Activated naive CD4-positive, alpha-beta T cell treated with anti-CD3 and anti-CD28 coated beads, Interleukin-2, amount 50 U/mL, for 72 hours (primary cell): Measurements from ENCODE around the gene FARP1. TPM values are rescaled to one million over a fixed set of nuclear protein-coding genes. Genes with fewer than 3 reads are reported as not detected.
"Not testable (repeated sequence)": the region's sequence is repeated elsewhere in the genome, so short reads cannot be mapped to it uniquely, and the experiment has no call there.

Experiments used
- ATAC-seq, 2 donors: fragments of 150-1000 bp; cut with Tn5 transposase; 2 replicates each; pipeline ENCODE4 v1.10.0; 2021; ENCODE audit warnings: mild to moderate bottlenecking in 2 of 2, moderate library complexity in 2 of 2
- DNase-seq, 2 donors: peaks; one replicate each; pipeline ENCODE4 v3.0.0; 2021 to 2022; ENCODE audit warnings: low spot score in 2 of 2
- H3K27ac Mint-ChIP-seq, 2 donors: one replicate each; pipeline ENCODE4 v1.8.0; 2022; ENCODE audit warnings: mild to moderate bottlenecking in 2 of 2, mixed read lengths in 2 of 2
- H3K36me3 Mint-ChIP-seq, 2 donors: one replicate each; pipeline ENCODE4 v1.8.0; 2022; ENCODE audit warnings: mixed read lengths in 2 of 2
- H3K9me3 Mint-ChIP-seq, 2 donors: one replicate each; pipeline ENCODE4 v1.8.0; 2022; ENCODE audit warnings: mixed read lengths in 2 of 2
- total RNA-seq, 2 donors: library from RNA; stranded (reverse); gene quantifications; one replicate each; pipeline ENCODE4 v1.2.3, GENCODE V29; 2022

The FARP1 gene
- total RNA-seq, 2 donors from 2014 or later: 0.58 to 0.61 TPM

DNA sequence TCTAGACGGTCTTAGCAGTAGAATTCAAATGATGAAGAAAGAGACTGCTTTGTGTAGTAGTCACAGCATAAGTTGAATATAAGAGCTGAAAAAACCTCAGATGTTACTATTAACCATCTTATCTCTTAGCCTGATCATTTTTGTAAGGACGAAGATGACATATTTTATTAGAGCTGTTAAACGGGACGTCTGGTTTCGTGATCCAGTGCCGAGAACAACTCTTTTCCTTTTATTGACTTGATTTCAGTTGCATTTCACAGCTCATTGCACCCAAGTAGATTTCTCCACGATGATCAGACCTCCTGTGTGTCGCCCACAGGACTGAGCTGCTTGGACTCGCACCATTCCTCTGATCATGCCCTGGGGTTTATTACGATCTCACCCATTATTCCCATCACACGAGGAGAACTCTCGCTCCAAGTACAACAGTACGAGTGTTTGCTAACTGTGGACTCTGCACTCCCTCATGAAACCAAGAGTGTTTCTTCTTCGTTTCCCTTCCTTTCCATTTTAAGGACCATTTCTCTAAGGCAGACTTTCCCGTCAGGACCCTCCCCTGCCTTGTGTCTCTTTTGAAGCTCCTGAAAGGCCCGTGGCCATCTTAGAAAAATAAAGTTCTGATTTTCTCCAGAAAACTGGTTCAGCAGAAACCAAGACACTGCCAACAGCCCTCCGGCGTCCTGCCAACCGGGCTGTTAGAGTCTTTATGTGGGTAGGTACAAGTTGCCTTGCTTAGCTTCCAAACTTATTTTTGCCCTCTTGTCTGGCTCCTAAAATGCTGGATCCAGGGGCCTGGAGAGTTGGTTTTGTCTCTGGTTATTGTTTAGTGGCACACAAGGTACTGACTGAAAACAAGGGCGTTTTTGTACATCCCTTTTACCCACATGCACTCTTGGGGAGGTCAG is 82.4 kb downstream of the FARP1 start:
- peaks cover 0 to under 1% of the 10 kb centered on the region in 2 donors for H3K9me3 Mint-ChIP-seq
- H3K36me3 Mint-ChIP-seq: no peaks in the 10 kb centered on the region
- DNase-seq (no peak), ATAC-seq (no peak)
- H3K27ac Mint-ChIP-seq: no peak overlapping the region

DNA sequence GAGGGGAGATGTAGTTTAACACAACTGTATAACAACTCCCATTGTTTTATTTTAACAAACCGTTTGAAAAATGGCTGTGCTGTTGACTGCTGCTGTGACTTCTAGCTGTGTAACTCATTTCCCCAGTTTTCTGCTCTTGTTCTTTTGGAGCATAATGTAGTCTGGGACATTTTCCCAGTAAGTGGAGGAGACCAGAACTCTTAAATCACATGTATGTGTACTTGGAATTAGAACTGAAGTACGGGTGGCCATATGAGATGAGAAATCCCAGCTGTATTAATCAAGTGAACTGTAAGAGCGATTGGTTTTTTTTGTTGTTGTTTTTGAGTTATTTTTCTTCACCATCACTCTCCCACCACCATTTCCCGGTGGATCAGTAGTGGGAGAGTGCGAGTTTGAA is 83.6 kb downstream of the FARP1 start:
- Mint-ChIP-seq H3K9me3 (peaks cover 6 to 7% of the 10 kb centered on the region in 2 donors), H3K27ac (no peak overlapping the region), H3K36me3 (peaks cover 0 to 6% of the 10 kb centered on the region in 2 donors)
- ATAC-seq: no peak
- no peak for DNase-seq

GRCh38 chr13:98228661-98229341 is 85.9 kb downstream of the FARP1 start:
- DNase-seq (no peak), ATAC-seq (no peak)
- peaks cover 6 to 7% of the 10 kb centered on the region in 2 donors for H3K9me3 Mint-ChIP-seq
- peaks cover 0 to 6% of the 10 kb centered on the region in 2 donors for H3K36me3 Mint-ChIP-seq
- H3K27ac Mint-ChIP-seq: no peak overlapping the region

- H3K27ac Mint-ChIP-seq, H3K36me3 Mint-ChIP-seq, H3K9me3 Mint-ChIP-seq, DNase-seq, ATAC-seq: not testable (repeated sequence)
Measured at GRCh38 chr13:98230762-98231161, 87.9 kb downstream of the FARP1 start.

- peaks cover 0 to 6% of the 10 kb centered on the region in 2 donors for H3K36me3 Mint-ChIP-seq
- ATAC-seq (no peak), DNase-seq (no peak)
- H3K9me3 Mint-ChIP-seq: peaks cover 6 to 7% of the 10 kb centered on the region in 2 donors
- no peak overlapping the region for H3K27ac Mint-ChIP-seq
Measured at GRCh38 chr13:98232456-98232855, 89.6 kb downstream of the FARP1 start.

DNA sequence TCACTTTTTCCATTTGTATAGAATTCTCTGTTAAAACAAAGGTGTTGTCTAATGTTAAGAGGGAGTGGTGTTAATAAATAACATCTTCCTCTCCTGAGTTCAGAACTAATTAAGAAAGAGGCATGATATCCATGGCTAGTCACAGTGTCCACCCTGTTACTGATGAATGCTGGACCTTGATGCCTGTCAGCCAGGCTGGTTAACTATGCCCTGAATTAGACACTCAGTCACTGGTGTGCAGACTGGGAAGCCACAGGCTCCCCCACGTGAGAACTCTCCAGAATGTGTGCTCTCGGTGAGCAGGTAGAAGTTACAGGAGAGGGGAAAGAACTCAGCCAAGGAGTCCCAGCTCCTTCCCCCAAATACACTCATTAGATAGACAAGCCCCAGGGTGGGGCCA is 90.2 kb downstream of the FARP1 start:
- DNase-seq: no peak
- ATAC-seq: no peak
- peaks cover 0 to 6% of the 10 kb centered on the region in 2 donors for H3K36me3 Mint-ChIP-seq
- H3K27ac Mint-ChIP-seq: no peak overlapping the region
- peaks cover 6 to 7% of the 10 kb centered on the region in 2 donors for H3K9me3 Mint-ChIP-seq

DNA sequence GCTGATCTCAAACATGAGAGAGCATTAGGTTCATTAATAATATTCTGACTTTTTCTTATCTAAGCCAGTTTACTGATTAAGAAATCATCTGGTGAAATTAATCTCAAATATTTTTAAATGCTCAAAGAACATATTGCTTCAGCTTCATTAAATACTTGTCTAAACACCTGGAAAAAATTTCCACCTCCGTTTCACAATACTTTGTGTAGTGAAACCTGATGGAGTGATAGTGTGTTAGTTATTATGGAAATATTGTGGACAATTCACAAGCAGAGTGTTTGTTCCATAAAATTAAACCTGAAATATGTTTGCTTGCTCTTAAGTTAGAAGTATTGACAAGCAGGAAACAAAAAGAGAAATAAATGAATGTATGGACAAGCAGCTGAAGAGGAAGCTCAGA is 91.5 kb downstream of the FARP1 start:
- DNase-seq (no peak), ATAC-seq (no peak)
- no peak overlapping the region for H3K27ac Mint-ChIP-seq
- H3K36me3 Mint-ChIP-seq: peaks cover 0 to 6% of the 10 kb centered on the region in 2 donors
- peaks cover 6 to 7% of the 10 kb centered on the region in 2 donors for H3K9me3 Mint-ChIP-seq

- Mint-ChIP-seq H3K36me3 (no peaks in the 10 kb centered on the region), H3K9me3 (no peaks in the 10 kb centered on the region), H3K27ac (no peak overlapping the region)
- ATAC-seq: no peak
- DNase-seq: no peak
Measured at GRCh38 chr13:98236197-98236596, 93.3 kb downstream of the FARP1 start.

GRCh38 chr13:98237331-98237730 is 94.4 kb downstream of the FARP1 start:
- no peak for DNase-seq
- ATAC-seq: no peak
- no peaks in the 10 kb centered on the region for H3K36me3 Mint-ChIP-seq
- no peaks in the 10 kb centered on the region for H3K9me3 Mint-ChIP-seq
- no peak overlapping the region for H3K27ac Mint-ChIP-seq

DNA sequence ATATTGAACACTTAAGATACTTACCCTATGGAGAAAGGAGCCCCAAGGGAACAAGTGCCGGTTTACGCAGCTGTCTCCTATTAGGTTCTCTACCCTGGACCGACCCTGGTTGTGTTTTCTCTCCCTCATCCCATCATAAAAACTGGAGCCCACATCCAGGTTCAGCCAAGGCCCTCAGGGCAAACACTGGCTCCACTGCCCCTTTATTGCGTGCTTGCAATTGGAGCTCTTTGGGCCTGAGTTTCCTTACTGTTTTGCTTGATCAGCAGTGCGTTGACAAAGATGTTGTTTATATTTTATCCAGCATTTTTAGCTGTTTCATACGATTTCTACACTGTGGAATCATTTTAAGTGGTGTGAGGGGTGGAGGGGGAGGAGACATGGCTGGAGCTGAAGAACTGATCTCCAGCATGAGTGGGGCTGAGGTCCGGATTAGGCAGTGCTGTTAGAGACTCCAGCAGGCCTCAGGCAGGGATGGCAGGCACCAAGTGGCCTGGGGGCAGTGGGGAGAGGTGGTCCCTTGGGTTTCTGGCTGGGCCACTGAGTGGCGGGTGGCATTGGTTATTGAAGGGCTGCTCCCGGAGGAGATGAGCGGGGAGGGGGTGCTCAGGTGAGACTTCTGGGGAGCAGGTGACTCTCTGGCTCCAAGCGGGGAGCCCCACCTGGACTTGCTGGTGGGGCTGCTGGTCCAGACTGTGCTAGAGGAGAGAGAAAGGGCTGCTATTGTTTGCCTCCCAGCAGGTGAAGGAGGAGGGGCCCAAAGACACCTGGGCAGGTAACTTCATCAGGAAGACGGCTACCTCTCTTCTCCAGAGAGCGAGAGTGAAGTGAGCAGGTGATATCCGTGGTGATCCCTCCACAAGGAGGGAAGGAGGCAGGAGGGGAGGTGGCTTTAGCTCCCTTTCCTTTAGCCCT is 96.5 kb downstream of the FARP1 start:
- H3K27ac Mint-ChIP-seq: no peak overlapping the region
- ATAC-seq: no peak
- H3K36me3 Mint-ChIP-seq: no peaks in the 10 kb centered on the region
- no peaks in the 10 kb centered on the region for H3K9me3 Mint-ChIP-seq
- no peak for DNase-seq

DNA sequence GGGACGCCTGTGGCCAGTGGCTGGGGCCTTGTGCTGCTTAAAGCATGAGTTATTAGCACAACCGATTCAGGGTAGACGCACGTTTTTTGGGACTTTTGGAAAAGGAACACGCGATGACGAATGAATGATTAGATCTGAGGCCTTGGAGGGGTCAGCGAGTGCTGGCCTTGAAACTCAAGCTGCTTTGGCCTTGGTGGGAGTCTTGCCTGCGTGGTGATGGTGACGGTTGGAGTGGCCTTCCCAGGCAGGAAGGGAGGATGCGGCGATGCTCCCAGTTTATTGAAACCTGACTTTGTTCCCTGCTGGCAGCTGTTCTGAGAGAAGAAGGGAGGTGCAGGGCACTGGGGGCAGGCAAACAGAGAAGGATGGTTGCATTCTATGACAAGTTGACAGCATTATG is 97.2 kb downstream of the FARP1 start:
- no peaks in the 10 kb centered on the region for H3K9me3 Mint-ChIP-seq
- H3K27ac Mint-ChIP-seq: no peak overlapping the region
- H3K36me3 Mint-ChIP-seq: no peaks in the 10 kb centered on the region
- DNase-seq: no peak
- no peak for ATAC-seq

GRCh38 chr13:98240974-98241373 is 98.1 kb downstream of the FARP1 start:
- Mint-ChIP-seq H3K36me3 (no peaks in the 10 kb centered on the region), H3K9me3 (no peaks in the 10 kb centered on the region), H3K27ac (no peak overlapping the region)
- DNase-seq: no peak
- no peak for ATAC-seq

GRCh38 chr13:98241976-98242375 is 99.1 kb downstream of the FARP1 start:
- ATAC-seq (no peak), DNase-seq (no peak)
- H3K9me3 Mint-ChIP-seq: no peaks in the 10 kb centered on the region
- no peak overlapping the region for H3K27ac Mint-ChIP-seq
- no peaks in the 10 kb centered on the region for H3K36me3 Mint-ChIP-seq

DNA sequence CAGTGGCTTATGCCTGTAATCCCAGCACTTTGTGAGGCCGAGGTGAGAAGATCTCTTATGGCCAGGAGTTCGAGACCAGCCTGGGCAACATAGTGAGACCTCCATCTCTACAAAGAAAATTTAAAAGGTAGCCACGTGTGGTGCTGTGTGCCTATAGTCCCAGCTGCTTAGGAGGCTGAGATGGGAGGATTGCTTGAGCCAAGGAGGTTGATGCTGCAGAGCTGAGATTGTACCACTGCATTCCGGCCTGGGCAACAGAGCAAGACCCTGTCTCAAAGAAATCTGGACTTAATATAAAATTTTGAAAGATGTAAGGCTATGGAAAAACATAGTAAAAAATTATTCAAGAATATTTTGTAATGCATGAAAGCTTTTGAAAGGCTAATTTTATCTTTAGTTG is 99.5 kb downstream of the FARP1 start:
- Mint-ChIP-seq H3K36me3 (no peaks in the 10 kb centered on the region), H3K9me3 (no peaks in the 10 kb centered on the region), H3K27ac (no peak overlapping the region)
- no peak for ATAC-seq
- DNase-seq: no peak

DNA sequence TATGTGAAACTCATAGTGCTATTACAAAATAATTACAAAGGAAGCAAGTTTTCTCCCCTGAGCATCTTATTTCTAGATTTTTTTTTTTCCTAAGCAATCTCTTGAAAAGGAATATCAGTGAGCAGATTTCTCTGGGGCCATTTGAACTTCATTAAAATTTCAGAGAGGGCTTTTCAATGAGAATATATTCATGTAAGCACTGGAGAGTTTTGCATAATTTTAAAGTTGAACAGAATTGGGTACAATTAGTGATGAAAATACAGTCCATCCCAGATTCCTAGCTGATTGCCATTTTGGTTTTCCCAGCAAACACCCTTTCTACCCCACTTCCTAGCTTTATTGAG is 101.0 kb downstream of the FARP1 start:
- Mint-ChIP-seq H3K9me3 (no peaks in the 10 kb centered on the region), H3K27ac (no peak overlapping the region), H3K36me3 (no peaks in the 10 kb centered on the region)
- ATAC-seq: no peak
- no peak for DNase-seq

DNA sequence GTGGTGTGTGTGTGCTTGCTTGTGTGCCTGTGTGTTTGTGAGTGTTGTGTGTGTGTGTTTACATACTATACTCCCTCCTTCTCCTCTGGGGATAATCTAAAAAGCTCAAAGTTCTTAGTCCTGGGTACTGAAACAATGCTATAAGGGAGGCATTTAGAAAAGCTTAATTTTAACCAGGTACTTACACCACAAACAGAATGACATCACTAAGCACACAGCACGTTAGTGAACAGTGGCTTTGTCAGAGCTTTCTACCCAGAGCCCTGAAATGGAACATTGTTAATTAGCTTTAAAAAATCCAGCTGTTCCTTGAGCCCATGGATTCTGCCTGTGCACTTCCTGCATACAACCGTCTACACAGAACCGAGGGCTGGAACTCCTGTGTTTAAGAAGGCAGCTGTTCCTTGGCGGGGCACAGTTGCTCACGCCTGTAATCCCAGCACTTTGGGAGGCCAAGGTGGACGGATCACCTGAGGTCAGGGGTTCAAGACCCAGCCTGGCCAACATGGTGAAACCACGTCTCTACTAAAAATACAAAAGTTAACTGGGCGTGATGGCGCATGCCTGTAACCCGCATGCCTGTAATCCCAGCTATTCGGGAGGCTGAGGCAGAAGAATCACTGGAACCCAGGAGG is 103.8 kb downstream of the FARP1 start:
- no peak overlapping the region for H3K27ac Mint-ChIP-seq
- no peak for ATAC-seq
- no peaks in the 10 kb centered on the region for H3K36me3 Mint-ChIP-seq
- no peak for DNase-seq
- no peaks in the 10 kb centered on the region for H3K9me3 Mint-ChIP-seq
